Limb (tissue), 2 donors: ENCODE measurements around the gene SLC26A8.
"Not testable (repeated sequence)": the region's sequence is repeated elsewhere in the genome, so short reads cannot be mapped to it uniquely, and the experiment has no call there.

Experiments
- DNase-seq, 2 donors: peaks; one replicate each; pipeline ENCODE4 v3.0.0-alpha.2; 2016; ENCODE audit errors: extremely low spot score in 2 of 2

SLC26A8 gene

DNA sequence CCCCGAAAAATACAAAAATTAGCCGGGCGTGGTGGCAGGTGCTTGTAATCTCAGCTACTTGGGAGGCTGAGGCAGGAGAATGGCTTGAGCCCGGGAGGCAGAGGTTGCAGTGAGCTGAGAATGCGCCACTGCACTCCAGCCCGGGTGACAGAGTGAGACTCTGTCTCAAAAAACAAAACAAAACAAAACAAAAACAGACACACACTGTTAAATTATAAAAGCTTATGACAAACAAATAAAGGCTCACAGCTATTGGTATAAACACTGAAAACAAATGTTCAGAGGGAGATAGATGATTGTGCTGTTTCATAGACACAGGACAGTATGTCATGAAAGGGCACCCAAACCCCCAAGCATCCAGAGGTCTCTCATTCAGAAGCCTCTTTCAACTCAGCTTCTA lies 107.5 kb downstream of the SLC26A8 start:
- not testable (repeated sequence) for DNase-seq

DNA sequence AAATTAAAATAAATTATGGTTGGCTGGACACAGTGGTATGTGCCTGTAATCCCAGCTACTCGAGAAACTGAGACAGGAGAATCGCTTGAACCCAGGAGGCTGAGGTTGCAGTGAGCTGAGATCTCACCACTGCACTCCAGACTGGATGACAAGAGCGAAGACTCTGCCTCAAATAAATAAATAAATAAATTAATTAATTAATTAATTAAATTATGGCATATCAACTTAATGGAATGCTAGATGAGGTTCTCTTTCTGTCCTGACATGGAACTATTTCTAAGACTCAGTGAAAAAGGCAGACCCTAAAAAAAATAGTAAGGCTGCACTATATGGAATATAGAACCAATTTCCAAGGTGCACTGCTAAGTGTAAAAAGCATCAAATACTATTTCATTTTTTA lies 108.4 kb downstream of the SLC26A8 start:
- DNase-seq: no peak

DNA sequence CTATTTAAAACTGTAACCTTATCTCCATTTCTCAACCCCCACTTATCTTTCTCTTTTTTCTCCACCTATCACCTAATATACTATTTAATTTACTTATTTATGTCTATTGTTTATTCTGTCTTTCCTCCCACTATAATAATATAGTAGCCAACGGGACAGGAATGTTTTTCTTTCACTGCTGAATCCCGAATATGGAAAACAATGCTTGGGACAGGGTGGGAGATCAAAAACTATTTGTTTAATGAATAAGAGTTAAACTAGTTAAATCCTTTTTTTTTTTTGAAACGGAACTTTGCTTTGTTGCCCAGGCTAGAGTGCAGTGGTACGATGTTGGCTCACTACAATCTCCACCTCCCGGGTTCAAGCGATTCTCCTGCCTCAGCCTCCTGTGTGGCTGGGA lies 109.9 kb downstream of the SLC26A8 start:
- no peak for DNase-seq

DNA sequence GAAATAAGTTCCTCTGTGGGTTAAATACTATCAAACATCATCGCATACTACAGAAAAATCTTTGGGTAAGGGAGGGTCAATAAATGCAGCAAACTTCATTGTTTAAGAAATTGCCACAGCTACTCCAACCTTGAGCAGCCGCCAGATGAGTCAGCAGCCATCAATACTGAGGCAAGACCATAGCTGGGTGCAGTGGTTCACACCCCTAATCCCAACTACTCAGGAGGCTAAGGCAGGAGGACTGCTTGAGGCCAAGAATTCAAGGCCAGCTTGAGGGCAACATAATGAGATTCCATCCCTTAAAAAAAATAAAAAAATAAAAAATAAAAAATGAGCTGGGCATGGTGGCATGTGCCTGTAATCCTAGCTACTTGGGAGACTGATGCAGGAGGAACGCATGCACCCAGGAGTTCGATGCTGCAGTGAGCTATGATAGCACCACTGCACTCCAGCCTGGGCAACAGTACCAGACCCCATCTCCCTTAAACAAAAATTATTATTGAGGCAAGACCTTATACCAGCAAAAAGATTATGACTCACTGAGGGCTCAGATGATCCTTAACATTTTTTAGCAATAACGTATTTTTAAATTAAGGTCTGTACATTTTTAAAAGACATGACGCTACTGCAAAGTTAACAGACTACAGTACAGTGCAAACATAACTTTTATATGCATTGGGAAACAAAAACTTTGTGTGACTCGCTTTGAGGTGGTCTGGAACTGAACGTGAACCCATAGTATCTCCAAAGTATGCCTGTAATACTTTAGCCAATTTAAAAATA lies 112.4 kb downstream of the SLC26A8 start:
- DNase-seq: no peak

DNA sequence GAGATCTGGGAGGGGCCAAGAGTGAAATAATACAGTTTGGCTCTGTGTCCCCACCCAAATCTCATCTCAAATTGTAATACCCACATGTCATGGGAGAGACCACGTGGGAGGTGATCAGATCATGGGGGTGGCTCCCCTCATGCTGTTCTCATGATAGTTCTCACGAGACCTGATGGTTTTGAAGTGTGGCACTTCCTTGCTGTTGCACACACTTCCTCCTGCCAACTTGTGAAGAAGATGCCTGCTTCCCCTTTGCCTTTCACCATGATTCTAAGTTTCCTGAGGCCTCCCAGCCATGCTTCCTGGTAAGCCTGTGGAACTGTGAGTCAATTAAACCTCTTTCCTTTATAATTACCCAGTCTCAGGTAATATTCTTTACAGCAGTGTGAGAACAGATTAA lies 114.9 kb downstream of the SLC26A8 start:
- DNase-seq: not testable (repeated sequence)

DNA sequence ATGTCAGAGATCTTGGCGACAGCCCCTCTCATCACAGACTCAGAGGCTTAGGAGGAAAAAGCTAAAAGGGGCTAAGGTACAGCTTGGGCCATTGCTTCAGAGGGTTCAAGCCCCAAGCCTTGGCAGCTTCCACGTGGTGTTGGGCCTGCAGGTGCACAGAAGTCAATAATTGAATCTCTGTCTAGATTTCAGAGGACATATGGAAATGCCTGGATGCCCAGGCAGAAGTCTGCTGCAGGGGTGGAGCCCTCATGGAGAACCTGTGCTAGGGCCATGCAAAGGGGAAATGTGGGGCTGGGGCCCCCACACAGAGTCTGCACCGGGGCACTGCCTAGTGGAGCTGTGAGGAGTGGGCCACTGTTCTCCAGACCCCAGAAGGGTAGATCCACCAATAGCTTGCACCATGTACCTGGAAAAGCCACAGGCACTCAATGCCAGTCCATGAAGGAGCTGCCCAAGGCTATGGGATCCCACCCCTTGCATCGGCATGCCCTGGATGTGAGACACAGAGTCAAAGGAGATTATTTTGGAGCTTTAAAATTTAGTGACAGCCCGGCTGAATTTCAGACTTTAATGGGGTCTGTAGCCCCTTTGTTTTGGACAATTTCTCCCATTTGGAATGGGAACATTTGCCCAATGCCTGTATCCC lies 115.6 kb downstream of the SLC26A8 start:
- not testable (repeated sequence) for DNase-seq

DNA sequence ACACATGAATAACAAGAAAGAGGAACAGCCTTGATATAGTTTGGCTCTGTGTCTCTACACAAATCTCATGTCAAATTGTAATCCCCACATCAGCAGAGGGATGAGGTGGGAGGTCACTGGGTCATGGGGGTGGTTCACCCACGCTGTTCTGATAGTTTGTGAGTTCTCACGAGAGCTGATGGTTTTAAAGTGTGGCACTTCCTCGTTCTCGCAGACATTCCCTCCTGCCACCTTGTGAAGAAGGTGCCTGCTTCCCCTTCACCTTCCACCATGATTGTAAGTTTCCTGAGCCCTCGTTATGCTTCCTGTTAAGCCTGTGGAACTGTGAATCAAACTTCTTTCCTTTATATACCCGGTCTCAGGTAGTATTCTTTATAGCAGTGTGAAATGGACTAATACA lies 116.7 kb downstream of the SLC26A8 start:
- no peak for DNase-seq

DNA sequence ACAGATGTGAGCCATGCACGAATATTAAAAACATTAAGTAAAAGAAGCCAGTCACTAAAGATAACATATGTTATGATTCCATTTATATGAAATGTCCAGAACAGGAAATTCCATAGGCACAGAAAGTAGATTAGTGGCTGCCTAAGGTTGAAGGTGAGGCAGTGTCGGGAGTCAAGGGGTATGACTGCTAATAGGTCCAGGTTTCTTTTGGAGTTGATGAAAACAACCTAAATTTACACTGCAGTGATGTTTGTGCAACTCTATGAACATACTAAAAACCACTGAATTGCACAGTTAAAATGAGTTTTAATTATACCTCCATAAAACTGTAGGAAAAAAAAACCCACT lies 118.0 kb downstream of the SLC26A8 start:
- no peak for DNase-seq

DNA sequence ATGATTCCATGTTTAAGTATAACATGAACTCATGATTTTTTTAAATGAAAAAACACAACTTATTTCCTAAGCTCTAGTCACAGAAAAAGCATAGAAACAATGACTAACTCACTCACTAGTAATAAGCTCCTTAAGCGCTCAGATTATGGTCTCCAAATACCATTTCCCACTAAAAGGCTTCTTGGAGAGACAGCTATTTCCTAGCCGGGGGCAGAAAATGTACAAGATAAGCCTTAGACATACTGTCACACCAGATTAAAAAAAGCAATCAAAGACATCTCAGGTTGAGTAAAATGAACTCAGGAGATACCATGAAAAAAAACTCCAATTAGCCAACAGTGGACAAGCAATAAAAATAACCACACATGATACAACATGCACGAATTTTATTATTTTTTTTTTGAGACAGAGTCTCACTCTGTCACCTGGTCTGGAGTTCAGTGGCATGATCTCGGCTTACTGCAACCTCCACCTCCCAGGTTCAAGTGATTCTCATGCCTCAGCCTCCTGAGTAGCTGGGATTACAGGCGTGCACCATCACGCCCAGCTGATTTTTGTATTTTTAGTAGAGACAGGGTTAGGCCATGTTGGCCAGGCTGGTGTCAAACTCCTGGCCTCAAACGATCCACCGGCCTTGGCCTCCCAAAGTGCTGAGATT lies 118.5 kb downstream of the SLC26A8 start:
- DNase-seq: no peak

DNA sequence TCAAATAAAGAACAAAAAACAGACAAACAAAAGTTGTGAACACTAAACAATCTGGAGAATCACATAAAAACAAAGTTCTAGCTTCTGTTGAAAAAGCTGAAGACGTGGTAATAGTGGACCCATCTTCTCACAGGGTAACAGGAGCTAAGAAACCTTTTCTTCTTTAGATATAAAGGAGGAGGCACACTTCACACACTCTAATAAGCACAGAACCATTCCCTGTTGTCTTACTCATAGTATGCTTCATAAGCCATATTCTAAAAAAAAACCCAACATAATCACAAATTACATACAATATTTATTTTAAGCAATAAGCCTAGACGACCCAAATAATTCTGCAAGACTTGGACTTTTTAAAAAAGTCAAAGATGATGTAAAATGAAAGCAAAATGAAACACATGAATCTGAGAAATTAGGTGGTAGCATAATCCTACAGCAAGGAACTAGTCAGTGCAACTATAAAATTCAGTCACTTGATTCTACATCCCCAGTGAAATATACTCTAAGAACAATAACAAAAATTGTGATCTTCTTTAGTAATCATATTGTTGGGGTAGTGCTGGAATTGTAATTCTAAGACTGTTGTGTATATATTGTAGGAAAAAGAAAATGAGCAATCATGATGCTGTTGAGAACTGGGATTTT lies 119.2 kb downstream of the SLC26A8 start:
- DNase-seq: no peak

DNA sequence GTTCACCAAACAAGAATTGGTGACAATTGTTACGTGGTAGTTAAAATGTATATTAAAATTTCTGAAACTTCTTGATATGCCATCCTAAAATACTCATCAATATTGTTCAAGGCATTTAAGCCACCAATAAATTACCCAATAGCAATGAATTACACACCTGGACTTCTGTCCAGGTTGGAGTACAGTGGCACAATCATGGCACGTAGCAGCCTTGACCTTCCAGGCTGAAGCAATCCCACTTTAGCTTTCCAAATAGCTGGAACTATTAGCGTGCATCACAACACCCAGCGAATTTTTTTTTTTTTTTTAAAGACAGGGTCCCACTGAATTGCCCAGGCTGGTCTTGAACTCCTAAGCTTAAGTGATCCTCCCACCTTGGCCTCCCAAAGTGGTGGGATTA lies 120.8 kb downstream of the SLC26A8 start:
- DNase-seq: no peak

DNA sequence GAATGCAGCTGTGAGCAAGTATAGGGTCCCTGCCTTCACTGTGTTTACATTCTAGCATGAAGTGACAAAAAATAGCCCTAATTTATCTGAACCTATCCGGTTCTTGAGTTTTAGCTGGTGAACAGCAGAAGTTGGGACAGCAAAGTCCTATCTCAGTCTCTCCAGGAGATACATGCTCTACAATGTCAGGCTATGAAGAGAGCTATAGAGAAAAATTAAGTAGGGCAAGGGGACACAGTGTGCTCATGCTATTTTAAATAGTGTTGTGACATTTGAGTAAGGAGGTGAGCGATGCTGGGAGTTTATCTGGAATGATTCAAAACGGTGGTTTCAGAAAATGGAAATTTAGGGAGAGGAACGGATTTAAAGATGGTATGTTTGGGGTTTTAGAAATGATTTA lies 124.0 kb downstream of the SLC26A8 start:
- DNase-seq: no peak

DNA sequence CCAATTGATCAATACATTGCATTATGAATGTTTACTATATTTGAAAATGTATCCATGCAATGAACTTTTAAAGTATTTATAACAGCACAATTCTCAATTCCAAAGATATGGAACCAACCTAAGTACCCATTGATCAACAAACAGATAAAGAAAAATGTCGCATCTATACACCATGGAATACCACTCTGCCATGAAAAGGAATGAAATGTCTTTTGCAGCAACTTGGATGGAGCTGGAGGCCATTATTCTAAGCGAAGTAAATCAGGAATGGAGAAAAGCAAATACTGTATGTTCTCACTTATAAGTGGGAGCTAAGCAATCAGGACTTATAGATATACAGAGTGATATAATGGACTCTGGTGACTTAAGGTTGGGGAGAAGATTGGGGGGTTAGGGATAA lies 126.4 kb downstream of the SLC26A8 start:
- DNase-seq: no peak

DNA sequence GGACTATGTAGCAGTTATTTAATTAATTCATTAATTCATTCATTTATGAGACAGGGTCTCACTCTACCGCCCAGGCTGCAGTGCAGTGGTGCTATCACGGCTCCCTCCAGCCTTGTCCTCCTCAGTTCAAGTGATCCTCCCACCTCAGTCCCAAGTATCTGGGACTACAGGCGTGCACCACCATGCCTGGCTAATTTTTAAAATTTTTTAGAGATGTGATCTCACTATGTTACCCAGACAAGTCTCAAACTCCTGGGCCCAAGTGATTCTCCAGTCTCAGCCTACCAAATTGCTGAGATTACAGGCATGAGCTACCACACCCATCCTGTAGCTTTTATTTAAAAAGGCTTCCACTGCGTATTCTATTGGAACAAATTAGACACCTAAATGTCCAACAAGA lies 127.0 kb downstream of the SLC26A8 start:
- no peak for DNase-seq

DNA sequence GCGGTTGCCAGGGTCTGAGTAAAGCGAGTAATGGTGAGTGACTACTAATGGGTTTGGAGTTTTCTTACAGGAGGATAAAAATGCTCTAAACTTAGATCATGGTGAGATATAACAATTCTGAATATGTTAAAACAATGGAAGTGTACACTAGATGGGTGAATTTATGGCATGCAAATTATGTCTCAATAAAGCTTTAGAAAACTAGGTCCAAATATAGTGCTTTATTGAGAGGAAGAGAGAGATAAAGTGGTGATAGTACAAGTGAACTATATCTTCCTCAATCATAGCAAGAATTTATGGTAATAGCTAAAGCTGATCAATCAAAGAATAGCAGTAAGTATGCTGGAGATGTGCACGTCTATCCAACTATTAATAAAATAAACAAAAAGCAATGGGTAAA lies 127.4 kb downstream of the SLC26A8 start:
- DNase-seq: no peak

DNA sequence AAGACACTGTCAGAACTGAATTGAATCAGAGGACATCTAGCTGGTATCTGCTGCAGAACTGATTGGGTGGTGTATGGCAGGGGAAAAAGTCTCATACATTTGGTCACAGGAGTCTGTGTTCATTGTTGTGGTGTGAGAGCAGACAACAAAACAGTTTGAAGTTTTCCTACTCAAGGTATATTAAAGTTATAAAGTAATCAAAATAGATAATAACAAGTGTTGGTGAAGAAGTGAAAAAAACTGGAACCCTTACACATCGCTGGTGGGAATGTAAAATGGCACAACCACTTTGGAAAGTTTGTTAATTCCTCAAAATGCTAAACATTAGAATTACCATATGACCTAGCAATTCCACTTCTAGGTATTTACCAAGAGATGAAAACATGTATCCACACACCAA lies 128.2 kb downstream of the SLC26A8 start:
- no peak for DNase-seq

DNA sequence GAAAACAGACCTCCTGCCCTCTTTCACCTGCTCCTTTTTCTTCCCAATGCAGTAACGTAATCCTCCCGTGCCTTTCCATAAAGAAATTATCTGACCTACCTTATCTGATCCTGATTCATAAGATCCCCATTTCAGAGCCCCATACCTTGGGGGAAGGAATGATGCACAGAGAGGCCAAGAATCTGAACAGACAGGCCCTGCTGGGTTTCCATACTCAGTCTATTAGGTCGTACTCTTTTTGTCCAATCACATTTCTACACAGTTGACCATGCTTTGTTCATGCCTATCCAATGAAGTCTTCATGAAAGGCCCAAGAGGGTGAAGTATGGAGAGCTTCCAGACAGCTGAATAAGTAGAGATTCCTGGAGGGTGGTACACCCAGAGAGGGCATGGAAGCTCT lies 128.9 kb downstream of the SLC26A8 start:
- DNase-seq: no peak

DNA sequence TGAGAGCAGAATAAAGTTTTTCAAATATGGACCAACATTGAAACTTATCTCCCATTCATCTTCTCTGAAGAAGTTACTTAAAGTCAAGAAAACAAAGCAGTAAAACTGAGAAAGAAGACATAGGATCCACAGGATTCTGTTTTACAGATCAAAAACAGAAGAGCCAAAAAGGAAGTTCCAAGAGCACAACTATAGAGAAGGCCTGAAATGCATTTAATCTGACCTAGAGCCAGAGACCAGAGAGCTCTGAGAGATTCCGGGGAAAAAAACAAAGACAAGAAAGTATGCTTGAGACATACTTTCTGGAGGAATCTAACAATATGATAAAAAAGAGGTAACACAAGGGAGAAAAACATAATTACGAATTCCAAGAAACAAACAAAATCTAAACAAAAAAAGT lies 129.7 kb downstream of the SLC26A8 start:
- DNase-seq: no peak
